ENCODE measurements around the gene HABP2.

HABP2 gene

GRCh38 chr10:113524539-113525490, 28.0 kb upstream of the HABP2 start:
- no peak overlapping the region for H3K4me3 ChIP-seq (ENCODE audit: low read depth, low read length)
- DNase-seq (ENCODE audit: low read depth): no peak
- TF ChIP-seq CTCF (IDR thresholded peaks at IDR 0.05; ENCODE audit: control insufficient read depth, extremely low read depth, insufficient read depth): no peak

- no peak for DNase-seq (ENCODE audit: low read depth)
- TF ChIP-seq CTCF (IDR thresholded peaks at IDR 0.05; ENCODE audit: control insufficient read depth, extremely low read depth, insufficient read depth): no peak
Measured at GRCh38 chr10:113525713-113526112, 27.1 kb upstream of the HABP2 start.

GRCh38 chr10:113527211-113527906, 25.5 kb upstream of the HABP2 start:
- DNase-seq (ENCODE audit: low read depth): no peak
- no peak overlapping the region for H3K4me3 ChIP-seq (ENCODE audit: low read depth, low read length)
- TF ChIP-seq CTCF (IDR thresholded peaks at IDR 0.05; ENCODE audit: control insufficient read depth, extremely low read depth, insufficient read depth): no peak

More at GRCh38 chr10:113525713-113526112, 27.1 kb upstream of the HABP2 start:
- no peak overlapping the region for H3K4me3 ChIP-seq (ENCODE audit: low read depth, low read length)

- no peak for DNase-seq (ENCODE audit: low read depth)
- H3K4me3 ChIP-seq (ENCODE audit: low read depth, low read length): no peak overlapping the region
- TF ChIP-seq CTCF (IDR thresholded peaks at IDR 0.05; ENCODE audit: control insufficient read depth, extremely low read depth, insufficient read depth): no peak
Measured at GRCh38 chr10:113528876-113529275, 24.0 kb upstream of the HABP2 start.

GRCh38 chr10:113529575-113529974, 23.3 kb upstream of the HABP2 start:
- no peak overlapping the region for H3K4me3 ChIP-seq (ENCODE audit: low read depth, low read length)
- no peak for TF ChIP-seq CTCF (IDR thresholded peaks at IDR 0.05; ENCODE audit: control insufficient read depth, extremely low read depth, insufficient read depth)
- no peak for DNase-seq (ENCODE audit: low read depth)

GRCh38 chr10:113530476-113530875, 22.4 kb upstream of the HABP2 start:
- TF ChIP-seq CTCF (IDR thresholded peaks at IDR 0.05; ENCODE audit: control insufficient read depth, extremely low read depth, insufficient read depth): no peak
- no peak for DNase-seq (ENCODE audit: low read depth)
- no peak overlapping the region for H3K4me3 ChIP-seq (ENCODE audit: low read depth, low read length)

Data from LNCaP clone FGC (cell line).